Pancreas (tissue), 10 donors: Measurements from ENCODE around the gene PTPRM. TPM values are rescaled to one million over a fixed set of nuclear protein-coding genes. Genes with fewer than 3 reads are reported as not detected.

ENCODE experiments used
- ATAC-seq, 4 donors: fragments of 200-7000 bp; cut with Tn5 transposase; one replicate each; pipeline versions ENCODE4 v1.8.0 to v1.9.1; 2020; ENCODE audit warnings: mild to moderate bottlenecking in 4 of 4, moderate library complexity in 4 of 4
- DNase-seq, 6 donors: peaks; one replicate each; pipeline ENCODE4 v3.0.0-alpha.2; 2020
- FAIRE-seq: peaks from 2 replicates; lab custom pipeline; 2012; peaks lifted over from hg19 to GRCh38; lab: Jason Lieb, UNC
- H3K27ac ChIP-seq, 4 donors: fragments of 200-600 bp; sonication (generic); 1 replicate in 3 of 4; 2 replicates in 1 of 4; pipeline versions ENCODE4 v1.5.0 to v1.8.0; 2020
- H3K27me3 ChIP-seq, 4 donors: fragments of 200-600 bp; one replicate each; pipeline ENCODE4 v1.8.0; 2021
- H3K36me3 ChIP-seq, 3 donors: fragments of 200-600 bp; sonication (generic) in 1 of 3; one replicate each; pipeline versions ENCODE4 v1.5.0 to v1.8.0; 2020 to 2021
- H3K4me1 ChIP-seq, 3 donors: fragments of 200-600 bp; one replicate each; pipeline ENCODE4 v1.8.0; 2021
- H3K4me3 ChIP-seq, 4 donors: fragments of 200-600 bp; sonication (generic) in 2 of 4; one replicate each; pipeline versions ENCODE4 v1.5.0 to v1.8.0; 2020 to 2021
- H3K9me3 ChIP-seq, 4 donors: fragments of 200-600 bp; one replicate each; pipeline ENCODE4 v1.8.0; 2021
- CTCF ChIP-seq, 4 donors: fragments of 200-600 bp; sonication (generic) in 3 of 4; IDR thresholded peaks; one replicate each; pipeline versions ENCODE4 v1.5.0 to v1.8.0; 2021; ENCODE audit warnings: antibody characterized with exemption in 4 of 4
- WGBS, 2 donors: extraction: QIAGEN DNeasy Blood & Tissue Kit; methylation state at CpG; one replicate each; pipeline ENCODE4 v1.1.7; 2013; 5-methylcytosine and 5-hydroxymethylcytosine counted together
- intact Hi-C, 3 donors: fragments of 100-400 bp; cut with DNase I; formaldehyde crosslinking; loops; one replicate each; pipeline versions ENCODE4 v1.11.1 to v1.14.2; 2022
- polyA plus RNA-seq, 2 donors: library from polyadenylated mRNA; stranded (reverse); fragments of 200-250 nt; gene quantifications; one replicate each; pipeline ENCODE4 v1.2.3, GENCODE V29; 2013
- total RNA-seq, 6 donors: library from RNA; stranded (reverse); fragmentation: NEBNext Ultra II Directional in 4 of 6; extraction: Animal tissue kit (Norgen Biotek cat#: 25700) in 4 of 6; gene quantifications; one replicate each; pipeline versions ENCODE4 v1.2.1 to v1.2.4, GENCODE V29; 2021 to 2023
- donor health status: healthy with polysubstance abuse.
- donor health status: DM: no; HTN: no; CAD: no; lungs with moderate emphysema.
- donor health status: DM: no; HTN: no; CAD: no.
- donor health status: control.
- donor health status: control.
- donor health status: Bipolar disorder and iron deficiency.
- donor health status: DM: yes; HTN: yes; CAD: no.
- donor health status: DM: no; HTN: no; CAD: no.
- donor health status: DM: no; HTN: no; CAD: no.
- donor health status: DM: yes; HTN: yes; CAD: no.

Gene PTPRM
- total and polyA plus RNA-seq, 8 donors: 14.5 to 50.7 (median 19.7) TPM

- H3K36me3 ChIP-seq: no peaks in the 10 kb centered on the region
- no peaks in the 10 kb centered on the region for H3K27me3 ChIP-seq
- FAIRE-seq (no peak), DNase-seq (no peak), ATAC-seq (no peak)
- H3K4me1 ChIP-seq: no peaks in the 10 kb centered on the region
- 93 to 97% methylated on average over 3 of the region's 3 CpGs for WGBS, 2 donors
- TF ChIP-seq CTCF (IDR thresholded peaks at IDR 0.05): no peak
- no peaks in the 10 kb centered on the region for H3K9me3 ChIP-seq
- no peak overlapping the region for H3K27ac ChIP-seq
- H3K4me3 ChIP-seq: no peak overlapping the region
- intact Hi-C loops: no loop called here
Measured at GRCh38 chr18:8235894-8236293, 668.8 kb downstream of the PTPRM start.

DNA sequence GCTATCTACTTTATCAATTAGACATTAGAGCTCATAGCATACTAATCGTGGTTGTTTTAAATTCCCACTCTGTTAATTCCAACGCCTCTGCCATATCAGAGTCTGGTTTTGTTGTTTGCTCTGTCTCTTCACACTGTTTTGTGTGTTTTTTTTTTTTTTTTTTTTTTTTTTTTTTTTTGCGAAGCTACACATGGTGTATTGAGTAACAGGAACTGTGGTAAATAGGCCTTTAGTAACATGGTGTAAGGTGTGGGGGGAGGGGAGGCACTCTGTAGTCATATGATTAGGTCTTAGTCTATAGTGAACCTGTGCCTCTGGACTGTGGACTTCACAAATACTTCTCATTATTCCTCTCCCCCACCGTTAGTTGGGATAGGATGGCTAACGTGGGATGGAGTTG, 671.4 kb downstream of the PTPRM start:
- 95 to 96% methylated on average over 5 of the region's 5 CpGs for WGBS, 2 donors
- no peak for TF ChIP-seq CTCF (IDR thresholded peaks at IDR 0.05)
- H3K36me3 ChIP-seq: no peaks in the 10 kb centered on the region
- H3K4me1 ChIP-seq: no peaks in the 10 kb centered on the region
- ATAC-seq (no peak), DNase-seq (no peak), FAIRE-seq (no peak)
- intact Hi-C loops: no loop called here
- no peaks in the 10 kb centered on the region for H3K27me3 ChIP-seq
- H3K9me3 ChIP-seq: no peaks in the 10 kb centered on the region
- no peak overlapping the region for H3K27ac ChIP-seq
- no peak overlapping the region for H3K4me3 ChIP-seq

DNA sequence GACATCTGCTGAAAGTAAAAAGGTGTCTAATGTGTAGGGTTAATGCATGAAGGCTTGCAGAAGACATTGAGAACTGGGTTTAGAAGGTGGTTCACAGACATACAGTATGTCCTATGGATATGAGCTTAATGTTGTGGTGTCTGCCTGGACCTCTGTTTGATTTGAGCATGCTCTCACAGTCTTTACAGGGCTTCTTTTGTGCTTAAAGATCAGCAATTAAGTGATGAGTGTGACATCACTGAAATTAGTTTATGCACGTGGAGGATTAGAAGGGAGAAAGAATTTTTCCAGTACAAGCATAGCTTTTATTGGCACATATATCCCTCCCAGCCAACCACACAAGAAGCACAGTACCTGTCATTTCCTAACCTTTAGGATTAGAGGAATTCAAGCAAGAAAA, 674.6 kb downstream of the PTPRM start:
- no peaks in the 10 kb centered on the region for H3K9me3 ChIP-seq
- H3K27me3 ChIP-seq: no peaks in the 10 kb centered on the region
- TF ChIP-seq CTCF (IDR thresholded peaks at IDR 0.05): no peak
- WGBS, 2 donors: 39 to 80% methylated on average over 1 of the region's 1 CpG
- H3K4me1 ChIP-seq: no peaks in the 10 kb centered on the region
- intact Hi-C loops: no loop called here
- no peak for DNase-seq
- no peak for ATAC-seq
- no peak for FAIRE-seq
- no peak overlapping the region for H3K27ac ChIP-seq
- H3K4me3 ChIP-seq: no peak overlapping the region
- H3K36me3 ChIP-seq: no peaks in the 10 kb centered on the region

DNA sequence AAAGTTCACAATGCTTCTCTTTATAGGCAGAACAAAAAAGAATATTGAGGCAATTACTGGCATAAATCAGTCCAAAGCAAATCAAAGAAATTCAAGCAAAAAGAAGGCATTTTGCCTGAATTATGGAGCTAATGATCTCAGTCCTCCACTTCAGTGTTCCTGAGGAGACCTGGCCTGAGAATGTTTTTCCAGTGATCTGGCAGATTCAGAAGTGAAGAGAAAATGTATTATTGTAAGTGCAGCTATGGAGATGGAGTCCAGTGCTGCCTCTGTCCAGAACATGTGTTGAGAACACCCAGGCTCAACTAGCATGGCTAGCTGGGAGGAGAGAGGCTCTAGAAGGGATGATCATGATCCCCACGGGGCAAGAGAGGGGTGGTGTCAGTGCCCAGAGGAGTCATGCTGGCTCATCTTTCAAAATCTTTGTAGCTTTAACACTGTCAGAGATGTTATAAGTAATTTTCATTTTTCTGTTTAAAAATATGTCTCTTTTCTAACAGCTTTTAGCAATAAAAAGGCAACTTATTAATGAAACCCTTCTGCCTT, 675.1 kb downstream of the PTPRM start:
- intact Hi-C loops: no loop called here
- H3K4me3 ChIP-seq: no peak overlapping the region
- no peak for TF ChIP-seq CTCF (IDR thresholded peaks at IDR 0.05)
- no peak overlapping the region for H3K27ac ChIP-seq
- H3K27me3 ChIP-seq: no peaks in the 10 kb centered on the region
- 81% methylated on average over 1 of the region's 1 CpG for WGBS, 2 donors
- H3K4me1 ChIP-seq: no peaks in the 10 kb centered on the region
- no peak for FAIRE-seq
- no peaks in the 10 kb centered on the region for H3K9me3 ChIP-seq
- H3K36me3 ChIP-seq: no peaks in the 10 kb centered on the region
- DNase-seq: no peak
- no peak for ATAC-seq

DNA sequence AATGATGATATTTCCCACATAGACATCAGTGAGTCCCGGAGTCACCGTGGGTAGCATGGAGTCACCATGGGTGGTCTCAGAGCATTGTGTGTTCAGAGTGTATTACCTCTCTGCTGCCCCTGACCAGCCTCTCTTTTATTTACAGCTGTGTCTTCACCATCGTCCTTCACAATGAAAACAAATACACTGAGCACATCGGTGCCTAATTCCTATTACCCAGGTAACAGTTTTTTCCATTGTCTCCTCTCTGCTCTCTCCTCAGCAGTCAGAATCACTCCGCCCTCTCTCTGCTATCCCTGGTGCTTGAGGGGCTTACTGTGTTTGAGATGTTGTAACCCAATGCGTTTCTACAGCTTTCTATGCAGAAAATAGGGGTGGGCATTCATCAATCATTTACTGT, 680.6 kb downstream of the PTPRM start:
- no peak for DNase-seq
- FAIRE-seq: no peak
- Histone ChIP-seq H3K4me1 (no peaks in the 10 kb centered on the region), H3K36me3 (no peaks in the 10 kb centered on the region), H3K4me3 (no peak overlapping the region), H3K27ac (no peak overlapping the region), H3K27me3 (no peaks in the 10 kb centered on the region), H3K9me3 (no peaks in the 10 kb centered on the region)
- intact Hi-C loops: no loop called here
- no peak for TF ChIP-seq CTCF (IDR thresholded peaks at IDR 0.05)
- ATAC-seq: no peak
- WGBS, 2 donors: 80 to 85% methylated on average over 6 of the region's 6 CpGs
